PFSK-1 (cell line): ENCODE data around the gene PSD.

ENCODE experiments used
- FOXP2 ChIP-seq: optimal IDR thresholded peaks from 2 replicates; pipeline ENCODE3; 2011; ENCODE audit warnings: borderline replicate concordance, control low read depth, inconsistent platforms; ENCODE audit not compliant: insufficient read depth; ENCODE audit errors: extremely low read length, extremely low read depth
- POLR2AphosphoS5 ChIP-seq: IDR thresholded peaks from 2 replicates; pipeline ENCODE4 v1.6.1; 2012; ENCODE audit warnings: low read depth, mild to moderate bottlenecking, control low read depth, low read length, moderate library complexity
- REST ChIP-seq, 2 experiments: IDR thresholded peaks; 2 replicates each; pipeline versions ENCODE4 v1.6.1 to v1.8.0; 2011 to 2012; ENCODE audit warnings: low read depth in 2 of 2, low read length in 2 of 2, control low read depth in 1 of 2, inconsistent platforms in 1 of 2, mild to moderate bottlenecking in 1 of 2, moderate library complexity in 1 of 2; ENCODE audit not compliant: insufficient read depth in 1 of 2
- SIN3A ChIP-seq: IDR thresholded peaks from 2 replicates; pipeline ENCODE4 v1.6.1; 2012; ENCODE audit warnings: mild to moderate bottlenecking, low read length, moderate library complexity, borderline replicate concordance; ENCODE audit not compliant: insufficient read depth
- TAF1 ChIP-seq: IDR thresholded peaks from 2 replicates; pipeline ENCODE4 v1.6.1; 2012; ENCODE audit warnings: low read length, control low read depth, borderline replicate concordance; ENCODE audit not compliant: insufficient read depth

Gene PSD

GRCh38 chr10:102400076-102400475 lies 18.5 kb downstream of the PSD start:
- no peak for TF ChIP-seq SIN3A

GRCh38 chr10:102399217-102400021 lies 19.2 kb downstream of the PSD start:
- TF ChIP-seq FOXP2 (peak; percentile 99), POLR2AphosphoS5 (peak; percentile 72; the same call in 1 of the 2 replicates), TAF1 (peak; percentile 46; the same call in 1 of the 2 replicates), SIN3A (0 out of 2 replicates have a peak, but pooled peaks have one; percentile 76), REST (IDR thresholded peaks at IDR 0.05; ENCODE audit: insufficient read depth in 1 of 2, low read depth in 2 of 2, low read length in 2 of 2) (0 out of 4 replicates have a peak, but pooled peaks of 1 of the 2 experiments have one; percentile 47)

- TF ChIP-seq SIN3A, result no peak
- TF ChIP-seq FOXP2, result no peak
- TF ChIP-seq POLR2AphosphoS5, result no peak
- TF ChIP-seq REST (IDR thresholded peaks at IDR 0.05; ENCODE audit: insufficient read depth in 1 of 2, low read depth in 2 of 2, low read length in 2 of 2), result no peak
- TF ChIP-seq TAF1, result no peak
Measured at GRCh38 chr10:102398172-102399020, 20.2 kb downstream of the PSD start.

GRCh38 chr10:102397222-102398171 lies 21.1 kb downstream of the PSD start:
- TF ChIP-seq TAF1, result no peak
- no peak for TF ChIP-seq REST (IDR thresholded peaks at IDR 0.05; ENCODE audit: insufficient read depth in 1 of 2, low read depth in 2 of 2, low read length in 2 of 2)
- TF ChIP-seq FOXP2, result no peak
- no peak for TF ChIP-seq SIN3A
- no peak for TF ChIP-seq POLR2AphosphoS5

- TF ChIP-seq POLR2AphosphoS5, result no peak
- no peak for TF ChIP-seq TAF1
- no peak for TF ChIP-seq FOXP2
- no peak for TF ChIP-seq REST (IDR thresholded peaks at IDR 0.05; ENCODE audit: insufficient read depth in 1 of 2, low read depth in 2 of 2, low read length in 2 of 2)
- TF ChIP-seq SIN3A, result no peak
Measured at GRCh38 chr10:102396730-102397151, 21.8 kb downstream of the PSD start.
